Right lung (tissue), 5 donors: ENCODE measurements around the gene PRMT2. TPM values are rescaled to one million over a fixed set of nuclear protein-coding genes. Genes with fewer than 3 reads are reported as not detected.

ENCODE experiments used
- DNase-seq, 2 donors: peaks; one replicate each; pipeline ENCODE4 v3.0.0-alpha.2; 2013
- polyA plus RNA-seq, 5 donors: library from polyadenylated mRNA; unstranded; fragments of 120-200 nt; gene quantifications; one replicate each; pipeline versions ENCODE4 v1.2.1 to v1.2.3, GENCODE V29; 2013; ENCODE audit warnings: inconsistent platforms in 1 of 5, low replicate concordance in 1 of 5; ENCODE audit not compliant: insufficient read length in 5 of 5, insufficient read depth in 1 of 5

The PRMT2 gene
- polyA plus RNA-seq, 5 donors = 124 to 152 (median 142) TPM

DNA sequence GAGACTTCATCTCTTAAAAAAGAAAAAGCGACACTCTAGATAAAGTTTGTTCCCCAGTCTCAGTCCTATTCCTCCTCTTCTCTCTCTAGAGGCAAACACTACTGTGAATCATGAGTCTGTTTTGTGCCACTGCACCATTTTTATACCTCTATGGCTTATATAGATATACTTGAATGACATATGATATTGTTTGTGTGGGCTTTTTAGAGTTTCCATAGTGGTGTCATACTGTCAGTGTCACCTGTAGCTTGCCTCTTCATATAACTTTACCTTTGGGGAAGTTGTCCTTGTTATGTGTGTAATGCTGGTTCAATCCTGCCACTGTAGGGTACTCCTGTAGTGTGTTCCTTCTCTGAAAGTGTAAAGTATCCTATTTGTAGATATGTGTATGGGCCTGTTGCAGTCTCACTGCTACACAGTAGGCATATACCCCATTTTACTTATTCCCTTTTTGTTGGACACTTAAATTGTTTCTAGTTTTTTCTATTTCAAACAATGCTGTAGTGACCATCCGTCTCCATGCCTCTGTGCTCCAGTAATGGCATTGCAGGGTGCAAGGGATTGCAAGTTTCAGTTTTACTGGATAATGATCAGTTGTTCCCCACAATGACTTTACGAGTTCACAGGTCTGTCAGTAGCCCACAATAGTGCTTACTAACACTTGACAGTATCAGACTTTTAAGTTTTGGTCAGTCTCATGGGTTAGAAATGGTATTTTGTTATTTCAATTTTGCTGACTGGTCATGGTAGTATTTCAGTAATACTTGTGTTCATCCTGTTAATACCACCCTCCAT, 2.7 kb downstream of the PRMT2 start:
- no peak for DNase-seq

DNA sequence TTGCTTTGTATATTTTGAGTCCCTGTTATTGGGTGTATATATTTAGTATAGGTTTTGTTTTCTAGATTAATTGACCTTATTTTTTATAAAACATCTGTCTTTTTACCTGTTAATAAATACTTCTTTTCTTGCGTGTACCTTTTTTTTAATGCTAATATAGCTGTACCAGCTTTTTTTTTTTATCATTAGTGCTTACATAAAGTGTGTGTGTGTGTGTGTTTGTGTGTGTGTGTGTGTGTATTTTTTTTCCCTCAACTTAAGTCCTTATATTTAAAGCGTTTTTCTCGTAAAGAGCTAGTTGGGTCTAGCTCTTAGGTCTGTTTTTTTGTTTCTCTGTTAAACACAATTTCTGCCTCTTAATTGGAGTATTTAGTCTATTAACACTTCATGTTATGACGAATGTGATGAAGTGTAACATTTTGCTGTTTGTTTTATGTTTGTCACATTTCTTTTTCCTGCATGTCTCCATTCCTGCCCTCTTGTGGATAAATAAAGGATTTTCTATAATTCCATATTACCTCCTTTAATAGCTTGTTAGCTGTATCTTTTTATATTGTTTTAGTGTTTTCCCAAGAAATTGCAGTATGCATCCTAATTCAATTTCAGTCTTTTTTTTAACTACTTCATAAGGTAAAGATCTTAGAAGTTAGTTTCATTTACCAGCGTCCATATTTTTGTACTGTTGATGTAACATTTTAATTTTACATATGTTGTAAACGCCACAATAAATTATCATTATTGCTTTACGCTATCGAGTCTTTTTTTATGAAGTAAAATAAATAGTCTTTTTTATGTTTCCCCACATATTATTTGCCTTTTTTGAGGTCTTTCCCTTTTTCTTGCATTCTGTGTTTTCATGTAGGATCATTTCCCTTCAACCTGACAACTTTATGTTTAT, 4.3 kb downstream of the PRMT2 start:
- DNase-seq = peak in 1 of 2 donors; percentile 16

- no peak for DNase-seq
These were observed 6.2 kb downstream of the PRMT2 start for GRCh38 chr21:46641656-46642055.

GRCh38 chr21:46643379-46644177, 8.1 kb downstream of the PRMT2 start:
- no peak for DNase-seq

DNA sequence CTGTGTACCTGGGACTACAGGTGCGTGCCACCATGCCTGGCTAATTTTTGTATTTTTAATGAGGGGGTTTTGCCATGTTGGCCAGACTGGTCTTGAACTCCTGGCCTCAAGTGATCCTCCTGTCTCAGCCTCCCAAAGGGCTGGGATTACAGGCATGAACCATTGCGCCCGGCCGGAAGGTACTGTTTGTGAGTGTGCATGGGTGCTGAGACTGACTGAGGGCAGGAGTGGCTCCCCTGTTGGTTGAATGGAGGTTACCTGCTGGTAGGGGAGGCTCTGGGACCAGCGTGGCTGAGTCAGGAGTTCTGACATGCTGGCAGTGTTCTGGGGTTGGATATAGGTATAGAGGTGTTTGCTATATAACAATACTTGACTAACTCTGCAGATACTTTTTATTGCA, 10.4 kb downstream of the PRMT2 start:
- no peak for DNase-seq

DNA sequence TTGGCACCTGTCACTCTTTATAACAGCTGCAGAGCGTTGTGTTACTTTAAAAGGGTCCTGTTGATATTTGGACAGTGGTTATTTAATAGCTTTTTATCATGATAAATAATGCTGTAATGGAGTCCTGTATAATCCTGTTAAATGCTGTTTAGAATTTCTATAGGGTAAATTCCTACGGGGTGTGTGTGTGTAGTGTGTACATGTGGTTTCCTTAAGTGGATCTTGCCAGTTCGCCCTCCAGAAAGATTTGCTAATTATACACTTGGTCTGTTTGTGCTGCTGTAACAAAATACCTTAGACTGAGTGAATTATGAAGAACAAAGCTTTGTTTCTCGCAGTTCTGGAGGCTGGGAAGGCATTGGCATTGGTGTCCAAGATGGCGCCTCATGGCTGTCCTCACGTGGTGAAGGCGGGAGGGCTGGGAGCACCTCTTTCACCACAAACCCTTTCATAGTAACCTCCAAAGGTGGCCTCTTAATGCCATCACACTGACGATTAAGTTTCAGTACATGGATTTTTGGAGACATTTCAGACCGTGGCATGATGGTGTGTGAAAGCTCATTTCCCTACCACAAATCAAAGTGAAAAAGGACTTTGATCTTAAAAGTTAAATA, 11.2 kb downstream of the PRMT2 start:
- DNase-seq = no peak

DNA sequence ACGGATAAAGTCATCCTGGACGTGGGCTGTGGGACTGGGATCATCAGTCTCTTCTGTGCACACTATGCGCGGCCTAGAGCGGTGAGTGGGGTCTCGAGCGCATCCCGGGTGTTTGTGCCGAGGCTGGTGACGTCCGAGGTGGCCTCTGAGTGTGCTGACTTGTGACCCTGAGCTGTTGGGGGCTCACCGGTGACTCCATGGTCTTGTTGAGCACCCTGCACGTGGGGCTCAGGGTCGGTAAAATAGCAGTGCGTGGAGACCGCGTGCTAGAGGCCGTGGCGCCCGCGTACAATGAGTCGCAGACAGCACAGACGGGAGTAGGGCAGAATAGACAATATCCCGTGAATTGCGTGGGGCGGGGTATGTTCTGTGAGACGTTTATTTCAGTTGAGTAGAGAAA, 13.1 kb downstream of the PRMT2 start:
- no peak for DNase-seq

DNA sequence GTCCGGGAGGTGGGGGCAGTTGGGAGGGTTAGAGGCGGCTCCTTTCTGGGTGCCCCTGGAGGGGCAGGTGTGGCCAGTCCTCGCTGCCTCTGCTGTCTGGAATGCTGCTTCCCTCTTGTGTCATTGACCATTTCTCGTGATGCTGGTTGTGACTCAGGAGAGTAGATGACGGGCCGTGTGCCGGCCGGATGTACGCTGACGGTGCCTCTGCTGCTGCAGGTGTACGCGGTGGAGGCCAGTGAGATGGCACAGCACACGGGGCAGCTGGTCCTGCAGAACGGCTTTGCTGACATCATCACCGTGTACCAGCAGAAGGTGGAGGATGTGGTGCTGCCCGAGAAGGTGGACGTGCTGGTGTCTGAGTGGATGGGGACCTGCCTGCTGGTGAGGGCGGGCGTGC, 13.9 kb downstream of the PRMT2 start:
- DNase-seq = no peak

DNA sequence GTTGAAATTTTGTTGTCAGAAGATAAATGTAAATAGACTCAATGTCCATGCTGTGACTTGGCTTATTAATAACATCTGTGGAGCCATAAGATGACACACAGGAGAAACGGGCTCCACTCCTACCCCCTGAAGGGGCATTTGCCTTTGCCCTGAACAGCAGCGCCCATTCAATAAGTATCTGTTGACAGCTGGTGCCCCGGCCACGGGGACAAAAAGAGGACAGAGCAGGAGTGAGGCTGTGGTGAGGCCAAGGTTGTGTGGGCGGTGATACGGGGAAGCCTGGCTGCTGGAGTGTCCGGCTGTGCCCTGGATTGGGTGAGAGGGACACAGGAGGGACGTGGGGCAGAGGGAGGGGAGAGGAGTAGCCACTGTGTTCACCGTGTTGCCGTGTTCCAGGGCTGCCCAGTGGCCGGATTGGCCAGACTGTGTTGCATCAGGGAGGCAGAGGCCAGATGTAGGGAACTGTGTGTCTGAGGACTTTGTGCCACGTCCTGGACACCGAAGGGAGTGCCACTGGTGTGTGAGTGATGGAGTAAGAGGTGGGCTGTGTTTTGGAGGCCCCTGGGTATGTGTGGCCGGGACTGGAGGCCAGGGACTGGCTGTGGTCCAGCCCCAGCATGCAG, 15.1 kb downstream of the PRMT2 start:
- no peak for DNase-seq

- DNase-seq = no peak
These were observed 15.6 kb downstream of the PRMT2 start for GRCh38 chr21:46651121-46651520.

DNA sequence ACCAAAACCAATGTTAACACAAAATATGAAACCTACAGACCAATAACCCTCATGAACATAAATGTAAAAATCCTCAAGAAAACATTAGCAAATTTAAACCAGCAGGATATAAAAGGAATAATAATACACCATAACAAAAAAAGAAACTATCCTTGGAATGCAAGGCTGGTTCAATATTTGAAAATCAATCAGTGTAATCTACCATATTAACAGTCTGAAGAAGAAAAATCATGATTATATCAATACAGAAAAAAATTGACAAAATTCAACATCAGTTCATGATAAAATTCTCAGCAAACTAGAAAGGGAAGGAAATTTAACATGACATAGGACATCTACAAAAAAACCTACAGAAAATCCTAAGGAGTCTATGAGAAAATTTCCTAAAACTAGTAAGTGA, 19.8 kb downstream of the PRMT2 start:
- no peak for DNase-seq

- no peak for DNase-seq
These were observed 21.3 kb downstream of the PRMT2 start for GRCh38 chr21:46656820-46657219.

- DNase-seq = no peak
These were observed 25.0 kb downstream of the PRMT2 start for GRCh38 chr21:46660505-46660904.

DNA sequence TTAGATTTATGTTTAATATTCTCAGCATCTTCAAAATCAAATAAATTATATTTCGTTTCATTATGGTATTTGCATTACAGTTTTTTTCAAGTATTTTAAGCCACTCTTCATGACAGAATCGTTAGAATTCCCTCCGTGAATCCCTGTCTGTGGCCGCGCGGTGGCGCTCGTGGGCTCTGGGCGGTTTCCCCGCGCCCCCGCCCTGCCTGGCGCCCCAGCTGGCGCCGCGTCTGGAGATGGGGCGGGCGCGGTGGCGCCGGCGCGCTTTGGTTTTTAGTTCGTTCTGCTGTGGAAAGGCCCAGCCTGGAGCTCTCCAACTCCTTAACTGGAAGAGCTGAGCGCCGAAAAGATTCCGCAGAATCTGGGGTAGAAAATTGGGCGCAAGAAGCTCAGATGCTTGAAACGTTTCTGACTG, 25.7 kb downstream of the PRMT2 start:
- DNase-seq = peak; percentile 71 to 78

DNA sequence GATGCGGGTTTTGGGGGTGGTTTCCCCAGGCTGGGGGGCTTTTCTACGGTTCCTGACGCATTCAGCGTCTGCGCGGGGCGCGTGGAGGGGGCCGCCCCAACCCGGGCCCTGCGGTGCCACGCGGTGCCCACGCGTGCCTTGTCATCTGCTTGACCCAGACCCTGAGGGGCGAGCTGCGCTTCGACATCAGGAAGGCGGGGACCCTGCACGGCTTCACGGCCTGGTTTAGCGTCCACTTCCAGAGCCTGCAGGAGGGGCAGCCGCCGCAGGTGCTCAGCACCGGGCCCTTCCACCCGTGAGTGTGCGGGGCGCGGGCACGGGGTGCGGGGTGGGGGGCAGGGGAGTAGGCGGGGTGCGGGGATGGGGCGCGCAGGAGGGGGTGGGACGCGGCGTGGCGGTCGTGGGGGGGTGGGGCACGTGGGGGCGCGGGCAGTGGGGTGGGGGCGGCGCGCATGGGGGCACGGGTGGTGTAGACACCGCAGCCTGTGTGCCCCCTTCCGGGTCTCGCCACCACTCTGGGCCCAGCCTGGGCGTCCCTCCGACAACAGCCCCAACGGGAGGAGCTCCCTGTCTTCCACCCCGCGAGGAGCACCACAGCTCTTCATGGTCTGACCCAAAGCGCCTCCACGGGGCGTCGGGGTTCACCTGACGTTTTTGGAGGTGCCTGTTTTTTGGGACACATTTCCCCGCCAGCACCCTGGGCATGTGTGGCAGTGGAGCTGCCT, 26.3 kb downstream of the PRMT2 start:
- DNase-seq = no peak

- DNase-seq = no peak
These were observed 26.8 kb downstream of the PRMT2 start for GRCh38 chr21:46662367-46662654.

GRCh38 chr21:46662765-46663500, 27.5 kb downstream of the PRMT2 start:
- DNase-seq = no peak

DNA sequence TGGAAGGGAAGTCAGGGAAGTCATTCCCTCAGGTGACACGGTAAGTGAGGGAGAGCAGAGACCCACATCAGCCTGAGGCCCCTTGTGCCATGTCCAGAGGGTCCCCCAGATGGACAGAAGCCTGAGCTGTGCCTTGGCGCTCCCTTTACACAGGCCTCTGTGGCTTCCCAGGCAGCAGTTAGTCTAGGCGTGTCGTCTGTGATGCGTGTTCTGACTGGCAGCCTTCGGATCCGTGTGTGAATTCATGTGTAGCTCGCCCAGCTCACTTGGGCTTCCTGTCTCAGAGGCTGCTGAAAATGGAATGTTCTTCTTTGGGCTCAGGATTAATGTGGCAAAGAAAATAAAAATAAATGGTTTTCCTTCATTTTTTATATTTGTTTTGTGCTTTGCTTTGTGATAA, 28.3 kb downstream of the PRMT2 start:
- DNase-seq = no peak

- no peak for DNase-seq
These were observed 29.0 kb downstream of the PRMT2 start for GRCh38 chr21:46664316-46664995.
